Activated CD4-positive, alpha-beta T cell treated with anti-CD3 and anti-CD28 coated beads, Interleukin-2, Interleukin-6, amounts not matched to agents 100 ng/mL and 50 ng/mL, durations not matched to agents 16 hours and 8 hours (primary cell): ENCODE measurements around the gene ACTL7B.
"Not testable (repeated sequence)": the region's sequence is repeated elsewhere in the genome, so short reads cannot be mapped to it uniquely, and the experiment has no call there.

Experiments used
- DNase-seq: peaks from one replicate; pipeline ENCODE4 v3.0.0-alpha.2; 2020

ACTL7B gene, protein sequence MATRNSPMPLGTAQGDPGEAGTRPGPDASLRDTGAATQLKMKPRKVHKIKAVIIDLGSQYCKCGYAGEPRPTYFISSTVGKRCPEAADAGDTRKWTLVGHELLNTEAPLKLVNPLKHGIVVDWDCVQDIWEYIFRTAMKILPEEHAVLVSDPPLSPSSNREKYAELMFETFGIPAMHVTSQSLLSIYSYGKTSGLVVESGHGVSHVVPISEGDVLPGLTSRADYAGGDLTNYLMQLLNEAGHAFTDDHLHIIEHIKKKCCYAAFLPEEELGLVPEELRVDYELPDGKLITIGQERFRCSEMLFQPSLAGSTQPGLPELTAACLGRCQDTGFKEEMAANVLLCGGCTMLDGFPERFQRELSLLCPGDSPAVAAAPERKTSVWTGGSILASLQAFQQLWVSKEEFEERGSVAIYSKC

DNA sequence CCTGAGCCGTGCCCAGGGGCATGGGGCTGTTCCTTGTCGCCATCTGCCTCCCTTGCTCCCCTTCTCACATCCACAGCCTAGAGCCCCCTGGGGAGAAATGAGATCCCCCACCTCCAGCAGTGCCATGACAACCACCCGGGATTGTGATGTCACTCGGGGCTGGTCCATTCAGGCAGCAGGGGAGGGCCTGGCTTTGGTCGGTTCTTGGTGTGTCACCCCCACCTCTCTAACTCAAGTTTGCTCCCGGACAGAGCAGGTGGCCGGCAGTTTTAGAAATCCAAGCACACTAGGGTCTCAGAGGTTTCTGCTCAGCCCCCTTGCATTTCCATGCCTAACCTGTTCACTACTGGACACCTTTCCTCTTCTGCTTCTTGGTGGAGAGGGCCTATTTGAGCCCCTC is at the start of gene ACTL7B:
TSS of gene ACTL7B (minus strand) at position 99 of the 400 bp plus-strand sequence. CDS start at position 43, 56 bp downstream.
- no peak for DNase-seq

DNA sequence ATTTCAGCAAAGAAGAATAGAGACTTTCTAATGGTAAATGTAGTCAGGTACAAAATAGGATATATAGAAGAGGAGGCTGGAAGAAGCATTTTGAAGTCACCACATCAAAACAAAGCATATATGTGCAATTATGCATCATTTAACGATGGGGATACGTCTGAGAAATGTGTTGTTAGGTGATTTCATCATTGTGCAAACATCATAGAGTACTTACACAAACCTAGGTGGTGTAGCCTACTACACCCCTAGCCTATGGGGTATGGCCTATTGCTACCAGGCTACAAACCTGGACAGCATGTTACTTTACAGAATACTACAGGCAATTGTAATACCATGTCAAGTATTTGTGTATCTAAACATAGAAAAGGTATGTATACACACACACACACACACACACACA is 49.7 kb upstream of the ACTL7B start:
- no peak for DNase-seq

DNA sequence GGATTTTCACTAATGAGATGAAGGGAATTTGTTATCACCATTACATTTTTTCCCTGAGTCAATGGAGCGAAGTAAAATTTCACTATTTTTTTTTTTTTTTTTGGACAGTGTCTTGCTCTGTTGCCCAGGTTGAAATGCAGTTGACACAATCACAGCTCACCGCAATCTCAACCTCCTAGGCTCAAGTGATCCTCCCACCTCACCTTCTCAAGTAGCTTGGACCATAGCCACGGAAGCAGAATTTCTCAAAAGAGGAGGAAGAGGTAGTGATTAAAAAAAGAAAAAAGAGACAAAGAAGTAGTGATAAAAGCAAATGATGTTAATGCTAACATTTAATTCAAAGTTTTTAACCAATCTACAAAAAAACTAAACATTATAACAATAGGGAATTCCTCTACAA is 48.4 kb upstream of the ACTL7B start:
- no peak for DNase-seq

DNA sequence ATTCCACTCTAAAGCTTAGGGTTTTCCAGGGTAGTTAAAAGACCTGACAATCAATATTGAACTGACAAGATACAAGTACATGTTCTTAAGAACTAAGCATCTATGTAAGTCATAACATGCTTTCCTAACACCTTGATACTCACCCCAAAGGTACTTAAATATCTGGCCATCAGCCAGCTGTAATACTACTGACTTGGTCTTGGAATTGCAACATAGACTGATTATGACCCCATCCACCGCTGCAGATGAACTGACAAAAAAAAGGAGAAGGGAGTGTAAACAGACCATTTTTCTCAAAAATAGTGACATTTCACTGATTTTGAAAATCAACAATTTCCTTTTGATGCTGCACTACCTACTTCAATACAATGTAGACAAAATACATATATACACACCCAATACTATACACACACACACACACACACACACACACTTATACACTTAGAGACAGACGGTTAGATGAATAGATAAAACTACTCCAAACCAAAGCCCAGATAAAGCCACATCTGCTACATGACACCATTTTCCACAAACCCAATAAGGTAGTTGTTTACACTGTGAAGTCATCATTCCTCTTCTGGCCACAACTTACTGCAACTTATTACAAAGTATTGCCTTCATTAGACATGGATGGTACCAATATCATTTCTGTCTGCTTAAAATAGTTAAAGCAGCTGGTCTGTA is 47.8 kb upstream of the ACTL7B start:
- DNase-seq: no peak

DNA sequence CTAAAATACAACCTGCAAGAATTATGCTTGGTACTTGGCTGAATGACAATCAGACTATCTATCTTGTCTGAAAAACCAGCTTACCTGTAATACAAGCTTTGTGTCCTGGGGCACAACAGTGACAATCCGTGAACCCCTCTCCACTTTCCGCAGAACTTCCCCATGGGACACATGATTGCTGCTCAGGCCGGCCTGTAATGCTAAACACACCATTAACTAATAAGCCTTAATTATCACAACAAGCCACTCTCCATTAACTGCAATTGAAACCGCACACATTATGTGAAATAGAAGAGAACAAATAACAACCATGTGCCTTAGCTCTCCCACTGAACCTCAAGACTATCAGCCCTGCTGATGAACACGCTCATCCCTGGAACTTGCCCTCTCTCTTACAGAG is 44.4 kb upstream of the ACTL7B start:
- DNase-seq: no peak

DNA sequence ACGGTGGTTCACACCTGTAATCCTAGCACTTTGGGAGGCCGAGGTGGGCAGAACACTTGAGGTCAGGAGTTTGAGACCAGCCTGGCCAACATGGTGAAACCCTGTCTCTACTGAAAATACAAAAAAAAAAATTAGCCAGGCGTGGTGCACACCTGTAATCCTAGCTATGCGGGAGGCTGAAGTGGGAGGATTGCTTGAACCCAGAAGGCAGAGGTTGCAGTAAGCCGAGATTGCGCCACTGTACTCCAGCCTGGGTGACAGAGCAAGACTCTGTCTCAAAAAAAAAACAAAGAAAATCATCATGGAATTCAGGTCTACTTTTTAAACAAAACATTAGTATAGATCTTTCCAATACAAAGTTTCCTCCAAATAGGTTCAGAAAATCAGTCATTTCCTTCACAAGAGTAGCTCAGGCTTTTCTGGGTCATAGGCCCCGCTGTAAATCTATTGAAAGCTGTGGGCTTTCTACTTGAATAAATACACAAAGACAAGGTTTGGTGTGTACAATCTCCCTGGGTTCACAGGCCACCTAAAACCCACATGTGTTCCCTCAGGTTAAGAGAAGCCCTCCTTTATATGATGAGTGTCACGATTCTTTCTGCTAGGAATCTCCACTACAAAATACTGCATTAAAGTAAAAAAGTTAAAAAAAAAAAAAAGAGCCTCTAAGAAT is 43.4 kb upstream of the ACTL7B start:
- not testable (repeated sequence) for DNase-seq

DNA sequence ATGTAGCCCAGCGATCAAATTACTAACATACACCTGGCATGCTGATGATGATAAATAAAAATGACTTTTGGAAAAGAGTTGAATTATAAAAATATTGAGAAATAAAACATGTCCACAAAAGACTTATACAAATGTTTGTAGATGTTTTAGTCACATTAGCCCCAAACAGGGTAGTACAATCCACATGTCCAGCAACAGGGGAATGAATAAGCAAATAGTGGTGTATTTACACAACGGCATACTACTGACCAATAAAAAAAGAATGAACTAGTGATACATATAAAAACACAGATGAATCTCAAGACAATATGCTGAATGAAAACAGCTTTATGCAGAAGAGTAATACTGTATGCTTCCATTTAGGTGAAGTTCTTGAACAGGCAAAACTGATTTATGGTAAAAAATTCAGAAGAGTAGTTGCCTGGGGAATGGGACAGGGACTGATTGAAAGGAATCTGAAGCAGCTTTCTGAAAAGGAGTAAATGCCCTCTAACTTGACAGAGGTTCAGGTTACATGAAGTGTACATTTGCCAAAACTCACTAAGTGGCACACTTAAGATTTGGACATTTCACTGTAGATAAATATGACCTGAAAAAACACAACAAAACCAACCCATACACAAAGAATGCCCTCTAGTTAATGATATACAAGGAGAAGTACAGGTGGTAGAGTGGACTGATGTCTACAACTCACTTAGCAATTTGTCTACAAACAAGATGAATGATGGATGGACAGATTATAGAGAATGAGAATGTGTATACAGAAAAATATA is 41.7 kb upstream of the ACTL7B start:
- DNase-seq: no peak

DNA sequence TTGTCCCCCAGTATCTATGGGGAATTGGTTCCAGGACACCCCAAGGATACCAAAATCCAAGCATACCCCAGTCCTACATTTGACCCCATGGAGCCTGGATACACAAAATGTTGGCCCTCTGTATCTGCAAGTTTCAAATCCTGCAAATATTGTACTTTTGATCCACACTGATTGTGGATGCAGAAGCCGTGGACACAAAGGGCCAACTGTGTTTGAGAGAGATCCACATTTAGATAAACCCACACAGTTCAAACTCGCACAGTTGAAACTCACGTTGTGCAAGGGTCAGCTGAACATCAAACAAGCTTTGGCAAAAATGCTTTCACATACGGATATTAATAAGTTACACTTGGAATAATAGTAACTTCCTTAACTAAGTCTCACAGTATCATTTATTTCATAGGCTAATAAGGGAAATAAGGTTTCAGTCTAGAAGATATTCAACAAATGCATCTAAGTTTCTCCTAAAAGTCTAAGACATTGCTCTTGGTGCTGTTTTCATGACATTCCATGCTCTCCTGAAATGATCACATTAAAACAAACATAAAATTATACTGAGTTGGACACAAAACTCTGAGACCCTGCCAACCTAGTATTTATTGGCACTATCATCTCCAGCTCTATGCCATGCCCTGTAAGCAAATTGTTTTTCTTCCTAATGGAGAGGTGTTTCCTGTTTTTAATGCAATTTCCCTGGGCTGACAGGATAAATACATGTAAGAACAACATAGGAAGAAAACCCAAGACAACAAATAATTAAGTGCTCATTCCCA is 38.6 kb upstream of the ACTL7B start:
- no peak for DNase-seq

DNA sequence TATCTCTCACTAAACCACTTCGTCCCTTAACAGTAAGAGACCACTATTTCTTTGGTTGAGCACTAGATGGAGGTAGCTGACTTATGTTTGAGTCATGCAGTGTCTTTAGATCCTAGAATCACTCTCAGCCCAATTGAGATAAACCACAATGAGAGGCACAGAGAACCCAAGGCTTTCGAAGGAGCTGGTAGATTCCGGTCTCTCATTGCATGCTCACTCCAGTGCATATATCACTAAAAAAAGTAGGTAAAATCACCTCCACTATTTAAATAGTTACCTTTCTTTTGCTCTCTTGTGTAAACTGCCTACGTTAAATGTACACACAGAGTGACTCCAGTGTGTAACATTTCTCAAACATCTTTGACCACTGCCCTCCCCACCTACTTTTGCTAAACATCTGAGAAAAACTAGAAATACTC is 33.9 kb upstream of the ACTL7B start:
- DNase-seq: no peak

DNA sequence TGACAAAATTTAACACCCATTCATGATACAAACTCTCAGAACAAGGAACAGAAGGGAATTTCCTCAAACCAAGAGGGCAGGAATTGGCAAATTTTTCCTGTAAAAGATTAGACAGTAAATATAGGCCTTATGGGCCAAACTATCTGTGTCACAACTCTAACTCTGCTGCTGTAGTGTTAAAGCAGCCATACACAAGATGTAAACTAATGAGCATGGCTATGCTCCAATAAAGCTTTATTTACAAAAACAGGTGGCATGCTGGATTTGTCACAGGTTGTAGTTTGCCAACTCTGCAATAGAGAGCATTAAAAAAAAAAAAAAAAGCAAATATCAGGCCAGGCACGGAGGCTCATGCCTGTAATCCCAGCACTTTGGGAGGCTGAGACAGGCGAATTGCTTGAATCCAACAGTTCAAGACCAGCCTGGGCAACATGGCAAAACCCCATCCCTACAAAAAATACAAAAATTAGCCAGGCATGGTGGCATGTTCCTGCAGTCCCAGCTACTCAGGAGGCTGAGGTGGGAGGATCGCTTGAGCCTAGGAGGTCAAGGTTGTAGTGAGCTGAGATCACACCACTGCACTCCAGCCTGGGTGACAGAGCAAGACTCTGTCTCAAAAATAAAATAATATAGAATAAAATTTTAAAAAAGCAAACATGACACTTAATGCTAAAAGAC is 30.9 kb upstream of the ACTL7B start:
- not testable (repeated sequence) for DNase-seq

DNA sequence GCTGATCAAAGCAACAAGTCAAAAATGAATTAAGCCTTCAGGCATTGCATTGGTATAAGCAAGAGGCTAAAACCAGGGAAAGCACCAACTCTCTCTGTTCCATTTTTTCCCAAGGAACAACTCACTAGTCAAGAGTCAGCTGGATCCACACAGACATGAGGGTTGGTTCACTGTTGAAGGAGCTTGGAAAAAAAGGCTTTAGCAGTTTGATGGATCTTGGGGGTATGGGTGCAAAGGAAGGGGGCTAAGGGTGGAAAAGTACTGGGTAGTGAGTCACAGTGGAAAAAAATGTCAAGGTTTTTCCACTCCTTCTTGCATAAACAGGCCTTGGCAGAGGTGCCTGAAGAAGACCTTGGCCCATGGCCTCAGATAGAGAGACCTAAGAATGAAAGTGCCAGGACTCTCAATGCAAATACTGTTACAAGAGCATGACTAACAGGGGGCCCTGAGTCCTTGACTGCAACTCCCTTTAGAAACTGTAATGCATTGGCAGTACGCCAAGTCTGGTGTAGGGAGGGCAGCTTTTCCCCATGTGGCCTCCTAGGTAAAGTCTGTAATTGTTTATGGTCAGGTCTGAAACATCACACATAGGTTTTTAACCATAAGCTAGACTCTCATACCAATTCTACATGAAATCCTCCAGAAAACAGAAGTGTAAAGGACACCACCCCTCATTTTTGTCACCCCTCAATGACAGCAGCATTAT is 30.0 kb upstream of the ACTL7B start:
- peak; percentile 57 for DNase-seq

DNA sequence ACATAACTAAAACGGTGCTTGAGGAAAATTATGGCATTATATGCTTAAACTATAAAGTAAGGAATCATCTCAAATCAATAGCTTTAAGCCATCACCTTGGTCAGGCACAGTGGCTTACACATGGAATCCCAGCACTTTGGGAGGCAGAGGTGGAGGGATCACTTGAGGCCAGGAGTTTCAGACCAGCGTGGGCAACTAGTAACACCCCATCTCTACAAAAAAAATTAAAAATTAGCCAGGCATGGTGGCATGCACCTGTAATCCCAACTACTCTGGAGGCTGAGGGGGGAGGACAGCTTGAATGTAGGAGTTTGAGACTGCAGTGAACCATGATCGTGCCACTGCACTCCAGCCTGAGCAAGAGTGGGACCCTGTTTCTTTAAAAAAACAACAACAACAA is 28.9 kb upstream of the ACTL7B start:
- no peak for DNase-seq

DNA sequence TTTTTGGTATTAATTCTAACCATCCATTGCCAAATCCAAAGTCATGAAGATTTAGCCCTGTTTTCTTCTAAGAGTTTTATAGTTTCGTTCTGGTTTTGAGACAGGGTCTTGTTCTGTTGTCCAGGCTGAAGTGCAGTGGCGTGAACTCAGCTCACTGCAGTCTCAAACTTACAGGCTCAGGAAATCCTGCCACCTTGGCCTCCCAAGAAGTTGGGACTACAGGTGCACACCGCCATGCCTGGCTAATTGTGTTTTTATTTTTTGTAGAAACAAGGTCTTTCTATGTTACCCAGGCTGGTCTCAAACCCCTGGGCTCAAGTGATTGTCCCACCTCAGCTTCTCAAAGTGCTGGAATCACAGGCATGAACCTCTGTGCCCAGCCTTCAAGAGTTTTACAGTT is 27.3 kb upstream of the ACTL7B start:
- no peak for DNase-seq

DNA sequence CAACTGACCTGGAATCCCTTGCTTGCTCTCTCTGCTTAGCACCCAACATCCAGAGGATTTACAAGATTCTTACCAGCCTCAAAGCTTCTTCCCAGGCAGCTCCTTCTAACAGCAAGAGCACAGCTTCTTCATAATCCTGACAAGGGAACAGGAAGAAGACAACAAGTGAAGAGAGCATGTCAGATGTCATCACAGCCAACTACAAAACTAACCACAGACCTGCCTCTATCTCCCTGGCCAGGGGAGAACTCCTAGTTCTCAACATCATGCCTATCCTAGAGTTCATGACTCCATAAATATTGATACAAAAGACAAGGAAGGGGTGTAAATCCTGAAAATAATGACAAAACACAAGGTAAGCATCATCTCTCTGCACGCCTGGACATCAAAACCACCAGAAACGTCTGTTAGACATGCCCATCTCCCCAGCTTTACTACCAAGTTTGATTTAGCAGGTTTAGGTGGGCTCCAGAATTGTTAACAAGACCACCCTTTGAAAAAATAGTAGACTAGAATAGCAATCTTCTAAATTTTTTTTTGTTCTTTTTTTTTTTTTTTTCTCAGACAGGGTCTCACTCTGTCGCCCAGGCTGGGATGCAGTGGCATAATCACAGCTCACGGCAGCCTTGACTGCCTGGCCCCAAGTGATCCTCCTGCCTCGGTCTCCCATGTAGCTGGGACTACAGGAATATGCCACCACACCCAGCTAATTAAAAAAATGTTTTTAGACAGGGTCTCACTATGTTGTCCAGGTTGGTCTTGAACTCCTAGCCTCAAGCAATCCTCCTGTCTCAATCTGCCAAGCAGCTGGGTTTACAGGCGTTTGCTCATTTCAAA is 26.5 kb upstream of the ACTL7B start:
- DNase-seq: no peak

DNA sequence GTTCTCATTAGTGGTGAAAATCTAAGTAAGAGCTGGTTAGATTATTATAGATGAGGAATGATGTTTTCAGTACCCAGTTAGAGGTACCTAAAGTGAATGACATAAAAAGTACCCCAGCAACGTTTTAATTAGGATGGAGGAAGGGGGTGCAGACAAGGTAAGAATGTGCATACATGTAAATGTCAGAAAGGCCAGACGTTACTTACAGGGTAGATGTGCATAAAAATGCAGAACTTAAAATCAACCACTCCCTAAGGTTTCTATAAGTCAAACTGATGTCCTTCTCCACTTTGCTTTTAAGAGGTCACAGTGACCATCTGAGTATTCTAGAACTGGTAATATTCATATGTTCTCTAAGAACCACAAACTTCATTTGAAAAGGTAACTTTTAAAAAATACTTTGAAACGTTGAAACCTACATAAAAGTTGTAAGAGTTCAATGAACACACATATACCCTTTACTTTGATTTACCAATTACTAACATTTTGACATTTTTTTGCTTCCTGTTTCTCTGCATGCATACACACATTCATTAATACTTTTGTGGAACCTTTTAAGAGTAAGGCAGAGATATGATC is 25.0 kb upstream of the ACTL7B start:
- no peak for DNase-seq

DNA sequence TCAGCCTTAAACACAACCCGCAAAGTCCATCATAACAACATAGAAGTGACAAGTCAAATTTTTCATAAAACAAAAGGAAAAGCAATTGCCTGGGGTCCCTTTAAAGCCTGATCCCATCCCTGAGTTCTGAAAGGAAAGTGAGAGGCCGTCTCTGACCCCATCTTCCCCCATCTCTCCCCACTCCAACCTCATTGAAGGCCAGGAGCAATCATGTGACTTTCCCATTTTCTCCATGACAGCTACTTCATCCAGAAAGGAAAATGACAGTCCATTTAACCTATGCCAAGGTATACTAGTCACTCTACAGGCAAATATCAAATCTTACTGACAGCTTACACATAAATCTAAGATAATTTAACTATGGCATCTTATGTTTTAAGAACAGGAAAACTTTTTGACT is 21.7 kb upstream of the ACTL7B start:
- DNase-seq: no peak

DNA sequence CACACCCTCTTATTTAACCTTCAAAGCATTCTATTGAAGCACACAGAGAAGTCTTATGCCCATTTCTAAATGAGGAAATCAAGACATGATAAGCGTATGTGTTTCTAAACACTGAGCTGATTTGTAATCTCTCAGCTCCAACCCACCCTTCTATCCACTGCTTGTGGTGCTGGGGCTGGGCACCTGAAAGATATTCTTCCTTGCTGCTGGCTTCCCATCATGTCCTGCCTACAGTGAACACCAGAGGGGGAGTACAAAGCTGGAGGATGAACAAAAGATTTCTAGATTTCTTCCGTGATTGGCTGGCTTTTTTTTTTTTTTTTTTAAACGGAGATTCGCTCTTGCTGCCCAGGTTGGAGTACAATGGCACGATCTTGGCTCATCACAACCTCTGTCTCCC is 20.6 kb upstream of the ACTL7B start:
- DNase-seq: no peak

DNA sequence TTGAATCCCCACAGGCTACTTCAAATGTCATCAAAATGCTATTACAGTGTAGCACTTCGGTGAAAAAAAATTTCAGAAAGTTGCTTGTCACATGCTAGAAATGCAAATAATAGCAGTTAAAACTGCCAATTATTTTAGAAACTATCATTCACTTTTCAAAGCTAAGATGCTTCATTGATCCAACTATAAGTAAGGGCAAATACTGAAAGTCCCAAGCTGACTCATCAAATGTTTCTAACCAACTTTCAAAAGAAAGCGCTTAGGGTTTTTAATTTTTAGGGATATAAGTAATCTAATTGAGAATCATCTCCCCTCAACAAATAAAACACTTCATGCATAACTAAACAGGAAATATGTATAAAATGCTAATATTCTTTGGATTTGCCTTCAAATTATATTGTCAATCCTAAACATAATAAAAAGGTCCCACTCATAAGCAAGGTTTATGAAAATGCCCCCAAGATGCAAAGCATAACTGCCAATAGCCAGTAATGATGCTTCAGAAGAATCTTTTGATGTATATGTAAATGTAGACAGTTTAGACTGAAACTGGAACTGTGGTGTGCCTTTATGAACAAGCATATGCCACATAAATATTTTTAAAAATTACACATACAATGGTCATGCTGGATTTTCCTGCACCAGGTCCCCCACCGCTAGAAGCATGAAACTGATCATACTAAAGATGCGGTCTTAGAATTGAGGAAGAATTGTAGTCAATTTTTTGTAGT is 18.4 kb upstream of the ACTL7B start:
- no peak for DNase-seq
